ENCODE measurements around the gene ABCB4.

Gene ABCB4

GRCh38 chr7:87370660-87371180 lies 104.8 kb downstream of the ABCB4 start:
- H3K27ac ChIP-seq, result peak overlapping the region; percentile 24; the same call in 1 of the 2 replicates
- TF ChIP-seq ZFX (IDR thresholded peaks at IDR 0.05; ENCODE audit: borderline replicate concordance) (no peak), CTCF (IDR thresholded peaks at IDR 0.05) (no peak)

- TF ChIP-seq ZFX (IDR thresholded peaks at IDR 0.05; ENCODE audit: borderline replicate concordance) (no peak), CTCF (IDR thresholded peaks at IDR 0.05) (no peak)
These were observed 106.3 kb downstream of the ABCB4 start for GRCh38 chr7:87369216-87369615.

GRCh38 chr7:87364246-87364645 lies 111.2 kb downstream of the ABCB4 start:
- H3K27ac ChIP-seq, result no peak overlapping the region
- TF ChIP-seq CTCF (IDR thresholded peaks at IDR 0.05) (no peak), ZFX (IDR thresholded peaks at IDR 0.05; ENCODE audit: borderline replicate concordance) (no peak)

More at GRCh38 chr7:87369216-87369615, 106.3 kb downstream of the ABCB4 start:
- H3K27ac ChIP-seq, result no peak overlapping the region

- H3K27ac ChIP-seq, result no peak overlapping the region
- TF ChIP-seq CTCF (IDR thresholded peaks at IDR 0.05), result no peak
- TF ChIP-seq ZFX (IDR thresholded peaks at IDR 0.05; ENCODE audit: borderline replicate concordance), result no peak
These were observed 112.1 kb downstream of the ABCB4 start for GRCh38 chr7:87363342-87363741.

GRCh38 chr7:87361320-87361719 lies 114.2 kb downstream of the ABCB4 start:
- TF ChIP-seq ZFX (IDR thresholded peaks at IDR 0.05; ENCODE audit: borderline replicate concordance), result no peak
- no peak for TF ChIP-seq CTCF (IDR thresholded peaks at IDR 0.05)
- H3K27ac ChIP-seq, result no peak overlapping the region

- TF ChIP-seq ZFX (IDR thresholded peaks at IDR 0.05; ENCODE audit: borderline replicate concordance) (no peak), CTCF (IDR thresholded peaks at IDR 0.05) (no peak)
- H3K27ac ChIP-seq, result no peak overlapping the region
These were observed 116.1 kb downstream of the ABCB4 start for GRCh38 chr7:87359366-87359765.

- TF ChIP-seq CTCF (IDR thresholded peaks at IDR 0.05), result no peak
- TF ChIP-seq ZFX (IDR thresholded peaks at IDR 0.05; ENCODE audit: borderline replicate concordance), result no peak
- no peak overlapping the region for H3K27ac ChIP-seq
These were observed 119.0 kb downstream of the ABCB4 start for GRCh38 chr7:87356448-87356847.

Measured in 22Rv1 (cell line).